ENCODE data around the gene DCPS.

Gene DCPS

DNA sequence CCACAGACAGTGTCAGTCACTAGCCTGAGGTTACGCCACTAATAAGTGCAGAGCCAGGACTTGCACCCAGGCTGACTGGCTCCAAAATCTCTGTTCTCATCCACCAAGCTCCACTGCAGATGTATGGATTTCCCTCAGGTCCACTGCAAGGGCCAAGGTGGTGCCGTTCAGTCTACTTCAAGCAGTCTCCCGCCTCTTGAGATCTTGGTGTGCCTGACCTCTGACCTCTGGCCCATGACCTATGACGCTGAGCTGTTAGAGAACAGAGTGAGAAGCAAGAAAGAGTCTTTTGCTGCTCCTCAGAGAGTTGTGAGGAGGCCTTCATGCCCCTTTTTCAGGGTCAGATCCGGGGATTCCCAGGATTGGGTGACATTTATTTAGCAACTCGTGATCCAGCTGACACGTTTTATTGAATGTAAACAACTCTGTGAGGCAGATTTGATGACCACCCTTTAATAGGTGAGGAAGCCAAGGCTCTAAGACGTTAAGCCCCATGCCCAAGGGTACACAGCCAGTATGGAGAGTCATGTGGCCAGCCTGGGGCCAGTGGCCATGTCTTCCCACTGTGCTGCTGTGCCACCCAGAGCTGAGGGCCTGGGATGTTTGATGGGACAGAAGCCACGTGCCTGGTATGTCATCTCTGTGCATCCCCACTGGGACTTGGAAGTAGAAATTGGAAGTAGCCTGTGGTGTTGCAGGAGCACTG is 25.2 kb downstream of the DCPS start:
- DNase-seq, result no peak

GRCh38 chr11:126329644-126330211 is 25.9 kb downstream of the DCPS start:
- no peak for DNase-seq

DNA sequence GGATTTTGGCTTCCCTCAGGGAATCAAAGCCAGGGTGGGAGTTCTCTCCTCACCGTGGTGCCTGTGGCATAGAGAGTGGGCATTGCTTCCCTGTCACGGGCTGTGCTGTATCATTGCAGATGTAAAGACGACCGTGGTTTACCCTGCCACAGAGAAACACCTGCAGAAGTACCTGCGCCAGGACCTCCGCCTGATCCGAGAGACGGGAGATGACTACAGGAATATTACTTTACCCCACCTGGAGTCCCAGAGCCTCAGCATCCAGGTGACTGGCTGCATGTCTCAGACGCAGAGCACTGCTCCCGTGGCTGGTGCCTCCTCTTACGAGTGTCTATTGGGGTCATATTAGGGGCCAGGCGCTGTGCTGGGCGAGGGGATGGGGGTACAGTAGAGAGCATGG is 27.4 kb downstream of the DCPS start:
- DNase-seq, result no peak

GRCh38 chr11:126332221-126332711 is 28.4 kb downstream of the DCPS start:
- DNase-seq, result no peak

DNA sequence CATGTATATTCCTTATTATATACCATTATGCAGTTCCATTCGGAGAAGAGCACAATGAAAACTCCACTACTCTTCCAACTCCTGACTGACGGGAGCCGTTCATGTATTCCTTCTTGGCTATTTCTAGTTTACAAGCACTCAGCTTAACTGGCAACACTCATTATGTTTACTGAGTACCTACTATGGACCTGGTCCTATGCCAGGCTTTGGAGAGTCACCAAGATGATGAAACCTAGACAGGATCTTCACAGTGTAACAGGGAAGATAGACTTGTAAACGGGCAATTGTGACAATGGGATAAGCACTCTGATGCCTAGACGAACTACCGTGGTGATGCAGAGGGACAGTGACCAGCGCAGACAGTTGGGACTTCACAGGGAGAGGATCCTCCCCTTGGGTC is 29.3 kb downstream of the DCPS start:
- no peak for DNase-seq

DNA sequence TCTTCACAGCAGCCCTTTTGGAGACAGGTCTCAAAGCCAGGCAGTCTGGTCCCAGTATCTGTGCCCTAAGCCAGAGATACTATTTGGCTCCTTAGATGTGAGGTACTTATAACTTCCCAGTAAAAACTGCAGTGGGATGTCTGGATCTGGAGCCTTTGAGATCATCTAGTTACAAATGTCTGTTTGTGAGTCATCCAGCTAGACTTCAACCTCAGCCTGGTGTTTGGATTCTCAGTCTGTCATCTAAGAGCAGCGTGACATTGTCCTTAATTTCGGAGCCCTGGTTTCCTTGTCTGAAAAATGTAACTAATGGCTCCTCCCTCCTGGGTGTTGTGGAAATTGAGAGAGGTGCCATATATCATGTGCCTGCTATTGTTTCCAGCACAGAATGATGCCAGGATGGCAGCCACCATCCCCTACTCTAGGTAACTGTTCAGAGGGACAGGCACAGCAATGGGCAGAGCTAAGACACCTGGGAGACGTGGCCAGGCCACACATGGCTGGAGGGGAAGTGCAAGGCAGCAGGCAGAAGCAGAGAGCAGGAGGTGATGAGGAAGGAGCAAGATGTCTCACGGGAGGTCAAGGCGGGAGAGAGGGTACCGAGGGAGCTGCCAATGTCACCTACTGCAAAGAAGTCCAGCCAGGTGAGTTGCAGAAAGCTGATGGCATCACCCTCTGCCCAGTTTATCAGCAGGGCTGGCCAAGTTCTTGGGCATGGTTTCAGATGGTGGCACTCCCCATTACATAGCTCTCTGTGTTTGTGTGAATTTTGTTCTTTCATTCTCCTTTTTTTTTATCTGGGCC is 31.0 kb downstream of the DCPS start:
- DNase-seq, result no peak

DNA sequence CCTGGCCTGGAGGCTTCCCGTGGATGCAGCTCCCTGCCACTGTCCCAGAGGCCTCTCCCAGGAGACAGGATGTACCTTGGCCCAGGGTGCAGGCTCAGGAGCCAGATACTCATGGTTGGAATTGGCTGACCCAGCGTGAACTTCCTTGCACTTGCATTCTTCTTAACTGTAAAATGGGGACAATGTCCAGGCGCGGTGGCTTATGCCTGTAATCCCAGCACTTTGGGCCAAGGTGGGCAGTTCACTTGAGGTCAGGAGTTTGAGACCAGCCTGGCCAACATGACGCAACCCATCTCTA is 31.6 kb downstream of the DCPS start:
- DNase-seq, result no peak

GRCh38 chr11:126336138-126336541 is 32.3 kb downstream of the DCPS start:
- no peak for DNase-seq

DNA sequence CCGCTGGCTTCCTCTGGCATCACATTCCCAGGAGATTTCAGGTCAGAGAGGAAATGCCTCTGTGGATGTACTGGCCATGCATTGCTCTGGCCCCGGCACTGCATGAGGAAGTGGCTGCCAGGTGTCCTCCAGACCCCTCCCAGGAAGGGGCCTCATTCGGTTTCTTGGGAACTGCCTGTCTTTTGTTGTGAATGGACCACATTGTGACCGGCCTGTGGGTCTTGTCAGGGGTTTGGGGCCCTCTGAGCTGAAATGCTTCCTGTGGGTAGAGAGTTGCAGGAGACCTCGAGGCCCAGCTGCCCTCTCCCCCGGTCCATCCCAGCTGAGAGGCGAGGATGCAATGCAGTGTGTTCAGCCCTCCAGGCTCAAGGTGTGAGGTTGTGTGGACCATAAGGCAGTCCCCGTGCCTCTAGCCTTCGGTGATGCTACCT is 32.8 kb downstream of the DCPS start:
- no peak for DNase-seq

DNA sequence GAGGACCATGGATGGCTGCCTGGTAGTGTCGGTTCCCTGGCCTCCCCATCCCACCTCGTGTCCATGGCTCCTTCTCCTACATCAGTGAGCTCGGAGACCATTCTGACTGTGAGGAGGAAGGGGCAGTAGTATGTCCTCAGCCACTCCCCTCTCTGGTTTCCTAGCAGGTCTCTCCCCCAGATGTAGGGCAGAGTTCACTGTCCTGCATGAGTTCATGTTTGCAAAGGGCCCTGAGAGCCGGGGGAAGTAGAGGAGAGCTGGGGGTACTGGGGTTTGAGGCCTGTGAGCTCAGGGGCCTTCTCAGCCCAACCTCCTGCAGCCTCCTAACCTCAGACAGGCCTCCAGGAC is 33.2 kb downstream of the DCPS start:
- DNase-seq, result no peak

GRCh38 chr11:126337474-126338241 is 33.8 kb downstream of the DCPS start:
- DNase-seq, result no peak

- no peak for DNase-seq
Observed at GRCh38 chr11:126338346-126339055, 34.6 kb downstream of the DCPS start.

- DNase-seq, result no peak
Observed at GRCh38 chr11:126339073-126339862, 35.4 kb downstream of the DCPS start.

- no peak for DNase-seq
Observed at GRCh38 chr11:126339863-126340434, 36.1 kb downstream of the DCPS start.

DNA sequence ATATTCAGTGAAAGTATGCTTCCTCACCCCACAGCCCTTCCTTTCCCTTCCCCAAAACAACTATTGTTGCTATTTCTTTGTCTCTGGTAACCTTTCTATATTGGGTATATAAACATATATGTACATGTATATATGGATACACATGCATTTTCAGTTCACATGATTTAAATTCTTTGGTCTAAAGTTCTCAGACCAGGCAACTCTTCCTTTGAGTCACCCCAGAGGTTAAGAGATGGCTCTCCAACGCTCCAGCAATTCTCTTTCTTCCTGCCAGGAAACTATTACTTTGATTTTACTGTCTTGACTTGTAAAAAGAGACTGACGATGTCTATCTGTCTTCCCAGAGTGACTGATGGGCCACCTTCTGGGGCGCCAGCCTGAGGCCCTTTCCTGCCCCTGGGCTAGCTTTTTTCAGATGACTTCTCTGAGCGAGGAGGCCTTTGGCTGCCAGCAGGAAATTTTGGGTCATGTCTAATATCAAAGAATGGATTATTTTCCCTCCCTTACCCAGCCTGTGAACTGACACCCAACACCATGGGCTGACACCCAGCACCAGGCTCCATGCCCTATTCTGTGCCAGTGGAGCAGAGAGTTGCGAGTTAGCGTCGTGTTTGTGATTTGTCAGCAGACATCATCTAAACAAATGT is 37.2 kb downstream of the DCPS start:
- DNase-seq, result no peak

DNA sequence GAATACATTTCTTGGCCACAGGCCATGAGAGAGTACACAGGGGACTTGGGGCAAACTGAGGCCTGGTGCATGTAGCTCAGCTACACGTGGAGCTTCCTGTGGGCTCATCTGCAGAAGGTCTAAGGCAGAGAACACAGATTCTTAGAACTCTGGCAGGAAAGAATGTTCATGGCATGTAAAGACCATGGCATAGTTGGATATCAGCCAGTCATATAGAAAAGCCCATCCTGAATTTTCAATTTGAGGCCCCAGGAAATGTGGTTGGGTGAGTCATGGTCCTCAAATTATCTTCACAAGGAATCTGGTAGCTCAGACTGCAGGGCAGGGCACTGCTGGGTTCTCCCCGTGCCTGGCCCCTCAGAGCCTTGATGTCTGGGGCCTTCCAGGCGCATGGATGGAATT is 37.9 kb downstream of the DCPS start:
- no peak for DNase-seq

DNA sequence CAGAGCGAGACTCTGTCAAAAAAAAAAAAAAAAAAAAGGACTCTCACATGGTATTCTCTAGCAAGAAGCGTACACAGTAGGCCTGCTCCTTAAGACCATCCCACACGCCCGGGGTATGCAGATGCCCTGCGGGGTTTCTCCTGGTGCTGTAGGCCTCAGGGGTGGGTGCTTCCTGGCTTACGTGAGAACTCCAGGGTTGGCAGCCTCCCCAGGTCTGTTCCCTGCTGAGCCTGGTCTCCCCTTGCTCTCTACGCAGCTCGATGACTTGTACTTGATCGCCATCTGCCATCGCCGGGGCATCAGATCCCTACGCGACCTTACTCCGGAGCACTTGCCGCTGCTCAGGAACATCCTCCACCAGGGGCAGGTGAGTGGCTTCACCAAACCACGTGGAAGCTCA is 39.2 kb downstream of the DCPS start:
- no peak for DNase-seq

GRCh38 chr11:126344141-126345080 is 40.6 kb downstream of the DCPS start:
- DNase-seq, result no peak

GRCh38 chr11:126345283-126345682 is 41.4 kb downstream of the DCPS start:
- DNase-seq, result no peak

Measured in stimulated activated CD4-positive, alpha-beta T cell treated with anti-CD3 and anti-CD28 coated beads, Interleukin-4, amount 100 ng/mL, for 4 hours (primary cell).